ENCODE data around the gene CUEDC1.

GRCh38 chr17:57872536-57872935 is 82.7 kb downstream of the CUEDC1 start:
- TF ChIP-seq, protein P1, sequence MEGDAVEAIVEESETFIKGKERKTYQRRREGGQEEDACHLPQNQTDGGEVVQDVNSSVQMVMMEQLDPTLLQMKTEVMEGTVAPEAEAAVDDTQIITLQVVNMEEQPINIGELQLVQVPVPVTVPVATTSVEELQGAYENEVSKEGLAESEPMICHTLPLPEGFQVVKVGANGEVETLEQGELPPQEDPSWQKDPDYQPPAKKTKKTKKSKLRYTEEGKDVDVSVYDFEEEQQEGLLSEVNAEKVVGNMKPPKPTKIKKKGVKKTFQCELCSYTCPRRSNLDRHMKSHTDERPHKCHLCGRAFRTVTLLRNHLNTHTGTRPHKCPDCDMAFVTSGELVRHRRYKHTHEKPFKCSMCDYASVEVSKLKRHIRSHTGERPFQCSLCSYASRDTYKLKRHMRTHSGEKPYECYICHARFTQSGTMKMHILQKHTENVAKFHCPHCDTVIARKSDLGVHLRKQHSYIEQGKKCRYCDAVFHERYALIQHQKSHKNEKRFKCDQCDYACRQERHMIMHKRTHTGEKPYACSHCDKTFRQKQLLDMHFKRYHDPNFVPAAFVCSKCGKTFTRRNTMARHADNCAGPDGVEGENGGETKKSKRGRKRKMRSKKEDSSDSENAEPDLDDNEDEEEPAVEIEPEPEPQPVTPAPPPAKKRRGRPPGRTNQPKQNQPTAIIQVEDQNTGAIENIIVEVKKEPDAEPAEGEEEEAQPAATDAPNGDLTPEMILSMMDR (conservative IDR thresholded peaks at IDR 0.05; ENCODE audit: low read depth, low read length), result no peak
- TF ChIP-seq EZH2 (IDR thresholded peaks at IDR 0.05; ENCODE audit: borderline replicate concordance, low read depth, low read length, poor library complexity, severe bottlenecking), result no peak
